Myocyte (in vitro differentiated cells): ENCODE data around the gene TRIM2. TPM values are rescaled to one million over a fixed set of nuclear protein-coding genes. Genes with fewer than 3 reads are reported as not detected.
A peak's percentile ranks its signal among the peaks of the same experiment; 100 is the strongest.

Source experiments
- DNase-seq: peaks from one replicate; pipeline ENCODE4 v3.0.0-alpha.2; 2012; ENCODE audit warnings: low read depth
- total RNA-seq: library from RNA; depleted of rRNA; stranded (reverse); fragments of >200 nt; gene quantifications from 2 replicates; pipeline ENCODE4 v1.2.3, GENCODE V29; 2014

TRIM2 gene
- total RNA-seq, 1 donor from 2014 or later, result 8.3 TPM

DNA sequence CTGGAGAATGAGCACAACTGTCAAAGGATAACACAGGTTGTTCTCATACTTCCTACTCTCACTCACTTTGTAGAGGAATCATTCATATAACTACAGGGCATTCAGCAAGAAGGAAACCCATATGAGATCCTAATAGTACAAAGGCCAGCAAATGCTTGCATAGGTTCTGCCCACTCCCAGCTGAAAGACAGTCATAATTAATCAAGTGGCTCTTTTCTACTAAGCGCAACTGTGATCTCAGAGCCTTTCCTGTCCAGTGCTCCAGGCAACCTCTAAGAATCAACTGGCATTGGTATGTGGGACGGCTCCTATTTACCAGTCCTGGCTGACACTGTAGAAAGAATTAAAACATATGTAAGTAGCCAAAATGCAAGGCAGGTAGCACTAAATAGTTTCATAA, 121.3 kb downstream of the TRIM2 start:
- DNase-seq, result no peak

DNA sequence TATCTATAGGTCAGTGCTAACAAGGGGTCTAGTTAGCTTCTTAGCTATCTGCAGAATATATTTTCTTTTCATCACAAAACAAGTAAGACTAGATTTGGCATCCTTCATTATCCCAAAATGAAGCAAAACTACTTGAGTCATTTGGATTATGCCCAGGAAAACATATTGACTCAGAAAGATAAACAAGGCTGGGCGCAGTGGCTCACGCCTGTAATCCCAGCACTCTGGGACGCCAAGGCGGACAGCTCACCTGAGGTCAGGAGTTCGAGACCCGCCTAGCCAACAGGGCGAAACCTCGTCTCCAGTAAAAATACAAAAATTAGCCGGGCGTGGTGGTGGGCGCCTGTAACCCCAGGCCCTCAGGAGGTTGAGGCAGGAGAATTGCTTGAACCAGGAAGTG, 122.3 kb downstream of the TRIM2 start:
- DNase-seq, result no peak

DNA sequence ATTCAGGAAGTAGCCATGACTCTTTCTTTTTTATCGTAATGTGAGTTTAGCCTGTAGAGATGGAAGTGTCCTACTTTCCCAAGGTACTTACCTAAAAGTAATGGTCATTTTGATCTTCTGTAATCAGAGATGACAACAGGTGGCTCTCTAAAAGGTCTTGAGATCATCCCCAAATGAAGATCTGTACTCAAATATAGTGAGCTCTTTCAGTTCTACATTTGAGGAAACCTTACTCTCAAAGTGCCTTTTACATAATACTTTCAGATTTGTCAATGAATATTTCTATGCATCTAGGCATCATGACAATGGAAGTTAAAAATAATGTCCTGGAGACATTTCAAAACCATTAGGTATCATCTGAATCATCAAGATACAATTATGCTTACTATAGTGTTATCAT, 123.0 kb downstream of the TRIM2 start:
- no peak for DNase-seq

DNA sequence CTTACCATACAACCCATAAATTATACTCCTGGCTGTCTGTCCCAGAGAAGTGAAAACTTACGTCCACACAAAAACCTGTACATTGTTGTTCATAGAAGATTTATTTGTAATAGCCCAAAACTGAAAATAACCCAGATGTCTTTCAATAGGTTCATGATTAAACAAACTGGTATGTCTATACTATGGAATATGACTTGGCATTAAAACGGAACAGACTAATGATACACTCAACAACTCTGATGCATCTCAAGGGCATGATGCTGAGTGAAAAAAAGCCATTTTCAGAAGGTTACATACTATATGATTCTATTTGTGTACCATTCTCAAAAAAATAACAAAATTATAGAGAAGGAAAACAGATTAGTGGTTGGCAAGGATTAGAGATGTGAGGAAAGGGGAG, 128.7 kb downstream of the TRIM2 start:
- no peak for DNase-seq

DNA sequence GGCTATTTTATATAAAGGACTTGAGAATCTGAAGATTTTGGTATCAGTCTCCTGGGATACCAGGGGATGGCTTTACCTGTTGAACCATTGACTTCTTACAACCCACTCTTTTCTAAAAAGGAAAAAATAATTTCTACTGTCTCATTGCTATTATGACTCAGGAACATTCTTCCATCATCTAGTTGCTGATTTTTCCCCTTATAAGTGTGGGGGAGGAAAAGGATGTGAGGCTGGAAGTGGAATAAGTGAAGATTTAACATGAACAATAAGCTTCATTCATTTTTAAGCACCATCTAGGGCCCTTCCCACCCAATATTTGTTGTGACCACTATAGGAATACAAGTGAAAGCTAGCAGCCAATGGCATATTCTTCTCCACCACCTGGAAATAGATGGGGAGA, 129.6 kb downstream of the TRIM2 start:
- DNase-seq, result no peak

DNA sequence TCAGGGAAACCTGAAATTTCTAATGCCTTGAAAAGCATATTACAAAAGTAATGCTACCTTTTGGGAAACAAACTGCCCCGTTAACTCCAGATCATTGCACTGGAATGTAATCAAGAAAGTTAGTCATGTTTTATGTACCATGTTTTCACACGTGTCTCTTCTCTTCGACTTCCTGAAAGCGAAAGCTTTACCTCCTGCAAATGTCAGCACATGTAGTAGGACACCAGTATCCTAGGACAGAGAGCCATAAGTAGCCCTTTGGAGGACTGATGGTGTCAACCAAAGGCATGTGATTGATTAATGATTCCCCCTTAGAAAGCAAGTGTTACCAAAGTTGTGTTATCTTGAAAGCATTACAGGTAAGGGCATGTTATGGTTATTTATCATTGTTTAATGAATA, 131.4 kb downstream of the TRIM2 start:
- DNase-seq, result no peak

DNA sequence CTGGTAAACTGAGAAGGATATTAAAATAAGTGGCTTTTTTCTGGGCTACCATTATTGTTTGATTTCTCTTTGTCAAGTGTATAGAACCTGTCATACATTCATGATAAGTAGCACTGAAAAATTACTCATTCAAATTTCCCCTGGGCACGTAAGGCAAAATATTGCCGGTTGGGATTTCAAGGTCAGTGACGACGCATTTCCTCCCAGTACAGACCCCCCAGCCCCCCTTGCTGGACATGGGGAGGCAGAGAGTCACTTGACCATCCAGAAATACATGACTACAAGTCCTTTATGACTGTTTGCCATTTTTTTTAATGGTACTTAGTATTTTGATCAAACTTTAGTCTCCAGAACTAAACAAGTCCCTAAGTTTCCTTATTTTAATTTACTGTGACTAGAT, 133.4 kb downstream of the TRIM2 start:
- no peak for DNase-seq

DNA sequence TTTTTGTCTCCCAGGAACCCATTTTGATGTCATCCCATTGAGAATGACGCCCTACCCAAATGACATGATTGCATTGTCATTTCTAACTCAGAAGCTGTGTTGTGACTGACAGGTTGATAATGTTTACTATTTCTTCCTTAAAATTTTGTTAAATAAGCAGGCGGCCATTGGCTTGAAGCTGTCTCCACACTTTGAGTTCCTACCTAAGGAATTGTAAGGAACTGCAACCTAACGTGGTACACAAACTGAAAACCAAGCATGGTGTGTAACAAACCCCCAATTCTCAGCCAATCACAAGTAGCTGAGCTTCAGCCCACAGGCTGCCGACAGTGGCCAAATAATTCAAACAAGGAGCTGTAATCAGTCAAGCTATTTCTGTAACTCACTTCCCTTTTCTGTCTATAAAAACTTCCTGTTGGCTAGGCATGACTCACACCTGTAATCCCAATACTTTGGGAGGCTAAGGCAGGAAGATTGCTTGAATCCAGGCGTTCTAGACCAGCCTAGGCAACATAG, 137.4 kb downstream of the TRIM2 start:
- peak; percentile 10 for DNase-seq

DNA sequence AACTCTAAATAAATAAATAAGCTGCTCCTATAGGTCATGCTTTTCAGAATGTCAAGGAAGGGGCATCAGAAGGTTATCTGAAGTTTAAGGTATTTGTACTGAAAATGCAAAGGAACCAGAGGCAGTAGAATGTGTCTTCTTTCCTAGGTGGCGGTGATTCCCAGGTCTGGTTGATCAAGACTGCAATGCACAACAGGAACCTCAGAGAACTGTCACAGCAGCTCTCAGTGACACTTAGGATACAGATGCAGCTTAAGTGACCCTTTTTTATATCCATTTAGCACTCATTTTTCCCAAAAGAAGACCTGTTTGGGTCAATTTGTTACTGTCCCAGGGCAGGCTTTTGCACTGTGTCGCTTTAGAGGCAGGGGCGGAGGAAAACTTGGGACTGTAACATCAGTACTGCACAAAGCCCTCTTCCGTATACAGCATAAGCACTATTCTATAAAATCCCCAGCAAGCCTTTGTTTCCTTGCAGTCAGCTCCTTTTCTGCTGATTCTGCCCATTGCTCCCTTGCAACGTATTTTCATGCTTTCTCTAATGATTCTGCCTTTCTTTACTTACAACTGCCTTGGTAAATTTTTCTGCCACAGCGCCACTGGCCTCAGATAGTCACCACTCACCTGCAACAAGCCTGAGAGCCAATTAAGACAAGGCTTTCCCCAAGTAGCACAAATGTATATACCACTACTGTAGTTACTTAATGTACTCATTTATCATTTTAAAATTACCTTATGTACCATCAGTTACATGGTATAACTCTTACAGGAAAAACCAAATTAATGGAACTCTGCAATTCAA, 138.7 kb downstream of the TRIM2 start:
- DNase-seq, result no peak

DNA sequence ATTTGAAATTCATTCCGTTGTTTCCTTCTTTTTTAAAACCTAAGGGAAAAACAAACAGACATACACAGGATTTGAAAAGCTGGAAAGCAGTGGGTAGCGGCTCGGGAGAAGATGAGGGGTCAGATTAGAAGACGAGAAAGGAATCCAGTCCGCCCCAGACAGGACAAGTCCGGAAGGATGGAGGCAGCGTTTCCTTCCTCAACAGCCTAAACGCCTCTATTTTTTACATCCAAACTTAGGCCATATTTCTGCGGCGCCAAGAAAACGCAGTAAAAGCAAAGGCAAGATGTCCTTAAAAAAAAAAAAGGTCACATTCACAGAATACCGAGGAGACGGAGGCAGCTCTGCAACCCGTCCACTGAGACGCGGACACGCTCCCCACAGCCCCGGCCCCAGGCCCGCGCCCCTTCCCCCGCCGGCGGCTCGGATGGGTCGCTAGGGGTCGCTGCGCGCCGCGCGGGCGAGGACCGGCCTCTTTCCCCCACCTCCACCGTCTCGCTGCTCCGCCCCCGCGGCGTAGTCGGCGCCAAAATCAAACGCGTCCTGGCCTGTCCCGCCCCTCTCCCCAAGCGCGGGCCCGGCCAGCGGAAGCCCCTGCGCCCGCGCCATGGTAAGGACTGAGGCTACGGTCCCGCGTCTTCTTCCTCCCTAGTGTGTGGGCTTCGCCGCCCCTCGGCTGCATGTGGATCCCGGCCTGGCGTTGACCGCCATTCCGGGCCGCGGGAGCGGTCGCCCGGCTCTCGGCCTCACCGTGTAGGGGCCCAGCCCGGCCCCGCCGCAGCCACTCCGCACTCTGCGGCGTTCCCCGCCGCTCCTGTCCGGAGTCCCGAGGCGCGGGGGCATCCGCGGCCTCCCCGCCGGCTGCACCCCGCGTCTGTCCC, 140.1 kb downstream of the TRIM2 start, which contains the start of gene MND1:
MND1 (plus strand) TSS at position 558 of the 881 bp plus-strand sequence; CDS start at position 608, 50 bp downstream.
- DNase-seq, result peak; percentile 81

DNA sequence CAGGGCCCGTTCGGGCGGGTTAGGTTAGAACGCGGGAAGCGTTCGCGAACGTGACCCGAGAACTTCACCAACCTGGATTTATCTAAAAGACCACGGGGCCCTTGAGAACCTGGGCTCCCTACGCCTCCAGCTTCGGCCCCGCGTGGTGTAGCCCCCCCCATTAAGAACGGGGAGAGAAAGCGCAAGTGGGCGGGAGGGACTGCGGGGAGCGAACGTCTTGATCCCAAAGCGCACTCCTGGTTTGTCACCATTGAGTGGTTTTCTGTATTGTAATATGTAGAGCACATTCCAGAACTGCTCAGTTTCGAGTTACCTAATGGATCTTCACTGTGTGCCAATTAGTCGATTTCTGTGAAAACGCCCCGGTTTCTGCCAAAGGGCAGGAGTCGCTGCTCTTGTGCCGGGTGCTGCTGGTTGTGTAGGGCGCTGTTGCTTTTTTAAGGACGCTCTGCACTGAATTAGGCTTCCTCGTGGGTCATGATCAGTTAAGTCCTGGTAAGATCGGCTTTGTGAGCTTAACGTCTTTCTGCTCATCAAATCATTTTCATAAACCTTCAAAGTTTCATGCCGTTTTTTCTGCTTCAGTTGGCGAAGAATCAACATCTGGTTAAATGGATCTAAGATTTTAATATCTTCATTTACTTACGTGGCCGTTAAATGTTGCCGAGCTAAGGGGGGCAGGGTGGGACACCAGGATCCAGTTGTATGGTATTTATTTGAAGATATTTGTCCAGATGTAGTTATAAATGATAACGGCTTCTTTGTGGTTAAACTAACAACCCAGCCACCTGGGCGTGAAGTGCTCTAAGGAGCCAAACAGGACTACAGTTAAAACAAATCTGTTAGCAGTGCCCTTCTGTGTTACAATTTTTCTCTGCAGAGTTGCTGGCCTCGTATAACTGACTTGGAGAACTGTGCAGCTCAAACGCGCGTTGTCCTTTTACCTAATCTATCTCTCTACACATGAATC, 141.1 kb downstream of the TRIM2 start:
- peak; percentile 56 for DNase-seq

DNA sequence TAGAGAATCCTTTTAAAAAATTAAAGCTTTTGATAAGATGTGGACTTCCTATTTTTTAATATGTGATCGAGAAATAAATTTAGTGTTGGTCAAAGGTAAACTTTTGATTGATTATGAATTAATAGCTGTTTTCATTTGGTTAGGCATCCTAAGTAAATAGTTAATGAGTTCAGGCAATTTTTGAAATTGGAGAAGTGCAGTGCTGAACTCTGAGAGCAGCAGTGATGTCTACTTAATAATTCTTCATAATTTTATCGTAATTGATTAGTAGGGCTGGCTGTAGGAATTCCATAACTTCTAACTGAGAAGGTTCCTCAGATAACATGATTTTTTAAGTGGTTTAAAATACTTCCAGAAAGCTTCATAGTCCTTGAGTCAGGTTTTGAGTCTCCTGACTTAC, 141.8 kb downstream of the TRIM2 start:
- no peak for DNase-seq

DNA sequence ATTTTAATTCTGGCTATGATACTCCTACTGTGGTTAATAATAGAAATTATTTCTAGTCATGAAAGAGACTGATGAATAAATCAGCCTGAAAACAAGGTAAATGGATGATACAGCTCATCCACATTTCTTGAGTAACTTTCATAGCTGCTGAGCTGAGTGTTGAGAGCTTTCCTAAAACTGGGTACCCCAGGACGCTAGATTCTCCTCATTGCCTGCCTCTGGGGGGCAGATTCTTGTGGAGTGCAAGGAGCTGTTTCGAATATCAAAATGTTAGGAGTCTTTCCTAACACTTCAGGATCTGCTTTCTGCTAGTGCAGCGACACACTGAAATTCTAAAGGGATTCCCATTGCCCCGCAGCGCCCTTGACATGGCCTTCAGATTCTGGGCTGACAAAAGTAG, 142.3 kb downstream of the TRIM2 start:
- peak; percentile 10 for DNase-seq

DNA sequence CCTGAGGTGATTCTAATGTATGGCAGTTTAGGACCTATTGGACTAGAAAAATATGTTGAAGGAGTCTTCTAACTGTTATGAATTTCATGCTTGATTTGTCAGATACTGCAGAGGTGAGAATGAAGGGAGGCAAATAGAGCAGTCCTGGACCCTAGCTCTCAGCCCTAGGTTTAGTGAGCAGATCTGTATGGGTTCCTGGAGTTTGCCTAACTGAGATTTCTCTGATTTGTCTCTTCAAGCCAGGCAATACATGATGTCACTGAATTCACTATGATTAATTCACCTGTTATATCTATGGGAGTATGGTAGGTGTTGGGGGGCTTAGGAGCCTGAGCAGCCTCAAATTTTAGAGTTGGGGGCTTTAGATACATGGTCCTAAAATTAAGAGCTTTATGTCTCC, 142.9 kb downstream of the TRIM2 start:
- DNase-seq, result no peak

DNA sequence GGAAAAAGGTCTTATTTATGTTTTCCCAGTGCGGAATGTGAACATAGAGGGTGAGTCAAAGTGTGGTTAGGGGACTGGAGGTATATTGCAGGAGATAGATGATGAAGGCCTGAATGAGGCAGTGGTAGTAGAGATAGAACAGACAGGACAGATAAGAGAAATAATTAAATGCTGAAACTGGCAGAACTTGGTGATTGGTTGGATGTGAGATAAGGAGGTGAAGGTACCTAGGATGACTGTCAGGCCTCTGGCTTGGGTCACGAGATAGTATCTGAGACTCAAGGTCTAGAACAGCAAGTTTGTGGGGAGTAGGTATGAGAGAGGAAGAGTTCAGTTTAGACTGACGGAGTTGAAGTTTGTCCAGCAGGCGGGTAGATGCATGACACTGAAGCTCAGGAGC, 143.8 kb downstream of the TRIM2 start:
- no peak for DNase-seq

DNA sequence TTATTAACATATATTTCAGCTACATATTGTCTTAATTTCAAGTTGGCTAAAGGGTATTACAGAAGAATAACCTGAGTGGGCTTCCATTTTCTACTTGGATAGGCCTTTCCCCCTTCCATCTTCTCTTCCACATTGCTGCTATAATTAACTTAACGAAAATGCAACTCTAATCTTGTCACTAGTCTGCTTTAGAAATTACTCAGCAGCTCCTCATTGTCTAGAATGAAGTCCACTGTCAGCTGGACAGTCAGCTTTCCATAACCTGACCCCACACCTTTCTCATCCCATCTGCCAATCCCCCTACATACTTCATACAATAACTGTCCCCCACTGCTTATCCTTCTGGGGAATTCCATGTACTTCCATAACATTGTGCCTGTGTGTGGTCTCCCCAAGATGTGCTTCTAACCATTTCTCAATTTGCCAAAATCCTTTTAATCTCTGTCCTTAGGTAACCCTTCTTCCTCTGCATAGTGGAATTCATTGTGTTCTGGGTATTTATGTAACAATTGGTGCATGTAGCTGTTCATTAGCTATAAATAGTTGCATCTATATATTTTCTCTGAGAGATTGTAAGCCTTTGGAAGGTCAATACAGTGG, 145.1 kb downstream of the TRIM2 start:
- DNase-seq, result peak; percentile 3

DNA sequence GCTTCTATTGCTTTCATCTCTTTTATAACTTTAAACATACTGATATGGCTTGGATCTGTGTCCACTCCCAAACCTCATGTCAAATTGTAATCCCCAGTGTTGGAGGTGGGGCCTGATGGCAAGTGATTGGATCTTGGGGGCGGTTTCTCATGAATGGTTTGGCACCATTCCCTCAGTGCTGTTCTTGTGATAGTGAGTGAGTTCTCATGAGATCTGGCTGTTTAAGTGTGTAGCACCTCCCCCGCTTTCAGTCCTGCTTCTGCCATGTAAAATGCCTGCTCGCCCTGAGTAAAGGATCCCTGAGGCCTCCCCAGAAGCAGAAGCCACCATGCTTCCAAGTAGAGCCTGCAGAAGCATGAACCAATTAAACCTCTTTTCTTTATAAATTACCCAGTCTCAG, 157.9 kb downstream of the TRIM2 start:
- DNase-seq, result peak; percentile 47

DNA sequence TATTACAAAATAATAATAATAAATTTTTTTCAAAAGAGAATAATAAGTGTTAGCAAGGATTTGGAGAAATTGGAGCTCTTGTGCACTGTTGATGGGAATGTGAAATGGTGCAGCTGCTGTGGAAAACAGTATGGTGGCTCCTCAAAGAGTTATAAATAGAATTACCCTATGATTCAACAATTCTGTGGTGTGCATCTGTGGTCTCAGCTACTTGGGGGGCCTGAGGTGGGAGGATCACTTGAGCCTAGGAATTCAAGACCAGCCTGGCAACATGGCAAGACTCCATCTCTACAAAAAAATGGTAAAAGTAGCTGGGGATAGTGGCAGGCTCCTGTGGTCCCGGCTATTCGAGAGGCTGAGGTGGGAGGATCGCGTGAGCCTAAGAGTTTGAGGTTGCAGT, 159.8 kb downstream of the TRIM2 start:
- DNase-seq, result peak; percentile 86

DNA sequence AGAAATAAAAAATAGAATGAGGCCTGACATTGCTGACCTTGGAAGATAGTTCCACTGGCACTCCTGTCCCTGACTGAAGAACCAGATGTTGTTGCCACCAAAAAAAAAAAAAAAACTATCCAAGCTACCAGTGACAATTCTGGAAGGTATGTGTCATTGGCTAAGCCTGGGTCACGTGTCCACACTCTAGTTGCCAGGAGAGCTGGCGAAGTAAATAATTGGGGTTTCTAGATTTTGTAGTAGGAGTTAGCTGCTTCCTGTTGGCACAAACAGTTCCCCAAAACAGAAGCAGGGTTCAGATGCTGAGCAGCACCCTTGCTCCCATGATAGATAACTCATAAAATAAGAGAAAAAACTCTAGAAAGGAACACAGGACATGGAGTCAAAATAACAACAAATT, 160.8 kb downstream of the TRIM2 start:
- DNase-seq, result peak; percentile 12

DNA sequence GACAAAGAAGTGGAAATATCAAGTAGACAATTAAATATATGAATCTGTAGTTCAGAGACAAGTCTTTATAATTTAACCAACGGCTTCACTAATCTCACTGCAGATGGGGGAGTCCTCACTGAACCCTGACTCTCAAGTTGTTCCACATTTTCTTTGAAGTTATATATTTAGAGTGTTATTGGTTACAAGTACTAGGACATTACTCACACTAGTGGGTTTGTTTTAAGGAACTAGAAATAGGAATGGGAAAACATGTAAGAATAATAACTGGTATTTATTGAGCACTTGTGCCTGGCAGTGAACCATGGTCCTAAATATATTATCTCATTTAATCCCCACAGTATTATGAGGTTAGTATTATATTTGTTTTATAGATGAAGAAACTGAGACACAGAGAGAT, 162.2 kb downstream of the TRIM2 start:
- DNase-seq, result no peak

DNA sequence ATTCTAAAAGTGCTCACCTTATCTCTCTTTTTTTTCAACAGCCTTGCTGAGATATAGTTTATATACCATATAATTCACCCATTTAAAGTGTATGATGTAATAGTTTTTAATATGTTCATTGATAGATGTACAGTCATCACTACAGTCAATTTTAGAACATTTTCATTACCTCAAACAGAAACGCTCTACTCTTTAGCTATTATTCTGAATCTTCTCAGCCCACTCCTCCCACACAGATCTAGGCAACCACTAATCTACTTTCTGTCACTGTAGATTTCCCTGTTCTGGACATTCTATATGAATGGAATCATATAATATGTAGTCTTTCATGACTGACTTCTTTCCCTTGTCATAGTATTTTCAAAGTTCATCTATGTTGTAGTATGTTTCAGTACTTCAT, 162.8 kb downstream of the TRIM2 start:
- no peak for DNase-seq
